ENCODE measurements around the gene TM4SF5.
"Not testable (repeated sequence)": the region's sequence is repeated elsewhere in the genome, so short reads cannot be mapped to it uniquely, and the experiment has no call there.

TM4SF5 gene

GRCh38 chr17:4790705-4791088, 19.0 kb downstream of the TM4SF5 start:
- DNase-seq: no peak

GRCh38 chr17:4795168-4795567, 23.5 kb downstream of the TM4SF5 start:
- DNase-seq: no peak

- DNase-seq: peak; percentile 29
Observed at GRCh38 chr17:4796552-4796920, 24.9 kb downstream of the TM4SF5 start.

DNA sequence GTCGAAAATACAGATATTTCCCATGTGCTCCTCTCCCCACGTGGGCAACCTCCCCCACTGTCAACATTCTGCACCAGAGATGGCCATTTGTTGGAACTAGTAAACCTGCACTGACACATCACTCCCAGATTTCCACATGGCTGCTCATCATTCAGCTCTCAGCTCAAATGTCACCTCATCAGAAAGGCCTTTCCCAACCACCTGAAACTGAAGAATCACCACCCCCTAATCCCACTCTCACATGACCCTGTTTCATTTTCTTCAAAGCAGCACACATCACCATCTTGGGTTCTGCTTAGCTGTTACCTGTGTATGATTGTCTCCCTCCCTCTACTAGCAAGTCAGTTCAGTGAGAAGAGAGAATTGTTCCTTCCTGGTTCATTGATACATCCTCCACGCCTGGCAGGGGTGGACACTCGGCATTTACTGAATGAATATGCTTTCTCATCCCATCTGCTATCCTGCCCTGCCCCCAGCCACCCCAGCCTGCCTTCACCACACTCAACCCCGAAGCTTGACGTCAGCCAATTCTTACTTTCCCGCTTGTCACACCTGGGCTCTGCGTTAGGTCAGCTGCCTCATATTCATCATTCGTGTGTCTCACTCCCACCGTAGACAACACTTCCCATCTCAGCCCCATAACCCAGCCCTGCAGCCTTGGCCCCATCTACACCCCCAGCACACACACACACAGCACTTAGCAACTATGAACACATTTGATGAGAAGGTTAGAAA, 28.9 kb downstream of the TM4SF5 start:
- DNase-seq: no peak

GRCh38 chr17:4802228-4802627, 30.5 kb downstream of the TM4SF5 start, which contains the start of gene C17orf114:
C17orf114 (minus strand) TSS chr17:4802328.
- no peak for DNase-seq

DNA sequence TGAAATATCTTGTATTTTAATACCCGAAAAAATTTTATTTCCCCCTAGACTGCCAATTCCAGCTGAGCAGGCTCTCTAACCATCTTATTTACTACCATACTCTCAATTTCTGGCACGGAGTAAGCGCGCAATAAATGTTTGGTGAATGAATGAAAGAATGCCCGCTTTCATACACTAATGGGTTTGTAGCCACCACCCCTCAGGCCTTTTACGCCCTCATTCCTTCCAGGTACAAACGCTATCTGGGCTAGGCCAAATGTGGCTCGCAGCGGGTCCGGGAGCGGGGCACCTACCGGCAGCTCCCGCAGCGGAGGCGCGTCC, 34.7 kb downstream of the TM4SF5 start:
- no peak for DNase-seq

- peak; percentile 60 for DNase-seq
Observed at GRCh38 chr17:4806777-4807604, 35.3 kb downstream of the TM4SF5 start, which contains the start of gene PLD2. PLD2 (plus strand) TSS chr17:4807152; CDS start chr17:4807773, 621 bp downstream.

DNA sequence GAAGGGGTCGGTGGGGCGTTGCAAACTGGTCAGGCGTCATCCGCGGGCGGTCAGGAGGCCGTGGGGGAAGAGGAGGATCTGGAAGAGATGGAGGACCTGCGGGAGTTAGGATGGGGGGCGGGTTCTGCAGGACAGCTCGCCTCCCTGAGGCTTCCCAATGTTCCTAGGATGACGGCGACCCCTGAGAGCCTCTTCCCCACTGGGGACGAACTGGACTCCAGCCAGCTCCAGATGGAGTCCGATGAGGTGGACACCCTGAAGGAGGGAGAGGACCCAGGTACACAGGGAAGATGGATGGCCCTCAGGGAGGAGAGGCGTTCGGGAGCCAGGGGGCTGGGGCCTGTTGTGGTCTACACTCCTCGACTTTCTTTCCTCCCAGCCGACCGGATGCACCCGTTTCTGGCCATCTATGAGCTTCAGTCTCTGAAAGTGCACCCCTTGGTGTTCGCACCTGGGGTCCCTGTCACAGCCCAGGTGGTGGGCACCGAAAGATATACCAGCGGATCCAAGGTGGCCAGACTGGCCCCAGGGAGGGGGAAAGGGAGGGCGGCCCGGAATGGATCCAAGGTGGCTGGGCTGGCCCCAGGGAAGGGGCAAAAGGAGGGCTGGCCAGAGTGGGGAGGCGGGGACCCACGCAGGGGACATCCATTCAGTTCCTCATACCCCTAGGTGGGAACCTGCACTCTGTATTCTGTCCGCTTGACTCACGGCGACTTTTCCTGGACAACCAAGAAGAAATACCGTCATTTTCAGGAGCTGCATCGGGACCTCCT, 36.1 kb downstream of the TM4SF5 start:
- no peak for DNase-seq

DNA sequence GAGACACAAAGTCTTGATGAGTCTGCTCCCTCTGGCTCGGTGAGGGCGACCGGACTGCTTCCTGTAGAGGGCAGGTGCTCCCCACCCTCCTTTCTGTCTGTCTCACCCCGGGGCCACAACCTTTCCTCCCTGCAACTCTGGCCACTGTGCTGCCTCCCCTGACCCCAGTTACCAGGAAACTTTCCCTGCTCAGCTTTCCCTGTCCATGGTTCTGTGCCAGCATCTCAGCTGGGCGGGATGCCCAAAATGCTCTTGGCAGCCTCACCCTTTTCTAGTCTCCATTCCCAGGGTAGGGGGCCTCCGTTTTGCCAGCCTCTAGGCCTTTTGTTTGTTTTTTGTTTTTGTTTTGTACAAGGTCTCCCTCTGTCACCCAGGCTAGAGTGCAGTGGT, 36.7 kb downstream of the TM4SF5 start:
- DNase-seq: no peak

DNA sequence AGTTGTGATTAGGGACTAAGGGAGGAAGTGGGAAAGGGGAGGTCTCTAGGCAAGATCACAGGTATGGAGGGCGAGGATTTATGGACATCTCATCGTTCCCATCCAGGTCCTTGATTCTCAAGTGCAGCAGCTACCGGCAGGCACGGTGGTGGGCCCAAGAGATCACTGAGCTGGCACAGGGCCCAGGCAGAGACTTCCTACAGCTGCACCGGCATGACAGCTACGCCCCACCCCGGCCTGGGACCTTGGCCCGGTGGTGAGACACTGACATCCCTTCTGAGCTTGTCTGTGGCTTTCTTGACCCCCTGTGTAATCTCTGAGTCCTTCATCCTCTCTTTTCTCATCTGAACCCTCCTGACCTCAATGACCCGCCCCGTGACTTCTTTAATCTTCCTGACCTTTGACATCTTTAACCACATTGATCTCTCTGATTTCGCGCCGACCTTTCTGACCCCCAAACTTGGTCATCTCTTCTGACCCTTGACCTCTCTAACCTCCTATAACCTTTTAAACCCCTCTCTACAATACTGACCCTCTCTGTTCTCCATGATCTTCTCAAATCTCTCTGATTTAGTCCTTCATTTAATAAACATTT, 39.1 kb downstream of the TM4SF5 start:
- no peak for DNase-seq

GRCh38 chr17:4811471-4811870, 39.8 kb downstream of the TM4SF5 start:
- no peak for DNase-seq

DNA sequence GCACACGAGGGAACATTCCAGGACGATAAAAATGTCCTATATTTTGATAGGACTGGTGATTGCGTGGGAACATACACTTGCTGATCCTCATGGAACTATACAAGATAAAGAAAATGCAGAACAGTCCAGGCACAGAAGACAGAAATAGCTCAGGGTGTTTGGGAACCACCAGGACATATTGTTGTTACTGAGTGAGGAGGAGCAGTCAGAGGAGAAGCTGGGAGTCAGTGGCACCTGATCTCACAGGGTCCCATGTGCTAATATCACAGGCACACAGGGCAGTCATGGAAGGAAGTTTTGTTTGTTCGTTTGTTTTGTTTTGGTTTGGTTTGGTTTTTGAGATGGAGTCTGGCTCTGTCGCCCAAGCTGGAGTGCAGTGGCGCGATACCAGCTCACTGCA, 41.0 kb downstream of the TM4SF5 start:
- no peak for DNase-seq

GRCh38 chr17:4815043-4815675, 43.5 kb downstream of the TM4SF5 start:
- DNase-seq: no peak

GRCh38 chr17:4816826-4817225, 45.1 kb downstream of the TM4SF5 start:
- no peak for DNase-seq

DNA sequence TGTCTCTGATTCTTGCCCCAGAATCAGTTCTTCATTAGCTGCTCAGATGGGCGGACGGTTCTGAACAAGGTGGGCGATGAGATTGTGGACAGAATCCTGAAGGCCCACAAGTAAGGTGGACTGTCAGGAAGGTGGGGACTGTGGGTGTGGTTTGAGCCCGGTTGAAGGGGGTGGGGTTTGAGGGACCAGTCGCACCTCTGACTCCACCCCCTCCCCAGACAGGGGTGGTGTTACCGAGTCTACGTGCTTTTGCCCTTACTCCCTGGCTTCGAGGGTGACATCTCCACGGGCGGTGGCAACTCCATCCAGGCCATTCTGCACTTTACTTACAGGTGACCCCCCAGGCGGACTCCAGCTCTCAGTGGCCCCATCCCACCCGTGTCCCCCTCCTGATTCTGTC, 46.6 kb downstream of the TM4SF5 start:
- no peak for DNase-seq

- DNase-seq: no peak
Observed at GRCh38 chr17:4822835-4823234, 51.1 kb downstream of the TM4SF5 start.

- no peak for DNase-seq
Observed at GRCh38 chr17:4823373-4824089, 51.8 kb downstream of the TM4SF5 start.

- DNase-seq: no peak
Observed at GRCh38 chr17:4827399-4827798, 55.7 kb downstream of the TM4SF5 start.

GRCh38 chr17:4832829-4833177, 61.1 kb downstream of the TM4SF5 start:
- DNase-seq: not testable (repeated sequence)

Measured in NCI-H748 treated with DMSO at 0.1 percent for 48 hours (cell line).